Panc1 (cell line): ENCODE measurements around the gene OR4X1.

Experiments
- CTCF ChIP-seq: fragments of 450-650 bp; IDR thresholded peaks from 2 replicates; pipeline ENCODE4 v1.5.1; 2017; ENCODE audit warnings: mild to moderate bottlenecking
- POLR2AphosphoS5 ChIP-seq: IDR thresholded peaks from 2 replicates; pipeline ENCODE4 v1.6.1; 2012; ENCODE audit warnings: mild to moderate bottlenecking, low read depth, low read length, moderate library complexity
- REST ChIP-seq, 2 experiments: IDR thresholded peaks; 2 replicates each; pipeline ENCODE4 v1.6.1; 2011 to 2012; ENCODE audit warnings: low read depth in 2 of 2, control low read depth in 1 of 2, low read length in 1 of 2, mild to moderate bottlenecking in 1 of 2, moderate library complexity in 1 of 2; ENCODE audit not compliant: insufficient read depth in 1 of 2
- SIN3A ChIP-seq: IDR thresholded peaks from 2 replicates; pipeline ENCODE4 v1.6.1; 2012; ENCODE audit warnings: low read depth, mild to moderate bottlenecking, low read length, moderate library complexity, borderline replicate concordance; ENCODE audit not compliant: insufficient read depth
- TCF7L2 ChIP-seq: IDR thresholded peaks from 2 replicates; pipeline ENCODE4 v1.6.1; 2011; ENCODE audit warnings: mild to moderate bottlenecking, low read depth, low read length, inconsistent platforms

- TF ChIP-seq CTCF, result peak; percentile 90
- no peak for TF ChIP-seq SIN3A
- no peak for TF ChIP-seq POLR2AphosphoS5
- TF ChIP-seq TCF7L2, result no peak
- no peak for TF ChIP-seq REST (IDR thresholded peaks at IDR 0.05; ENCODE audit: insufficient read depth in 1 of 2, low read depth in 2 of 2, low read length in 1 of 2)
Measured at GRCh38 chr11:48307760-48308386, 44.2 kb downstream of the OR4X1 start.
